ENCODE measurements around the gene DES. TPM values are rescaled to one million over a fixed set of nuclear protein-coding genes. Genes with fewer than 3 reads are reported as not detected.
A peak's percentile ranks its signal among the peaks of the same experiment; 100 is the strongest.

The DES gene
- total and polyA plus RNA-seq, 8 donors = 0.75 to 101 (median 3.6) TPM

DNA sequence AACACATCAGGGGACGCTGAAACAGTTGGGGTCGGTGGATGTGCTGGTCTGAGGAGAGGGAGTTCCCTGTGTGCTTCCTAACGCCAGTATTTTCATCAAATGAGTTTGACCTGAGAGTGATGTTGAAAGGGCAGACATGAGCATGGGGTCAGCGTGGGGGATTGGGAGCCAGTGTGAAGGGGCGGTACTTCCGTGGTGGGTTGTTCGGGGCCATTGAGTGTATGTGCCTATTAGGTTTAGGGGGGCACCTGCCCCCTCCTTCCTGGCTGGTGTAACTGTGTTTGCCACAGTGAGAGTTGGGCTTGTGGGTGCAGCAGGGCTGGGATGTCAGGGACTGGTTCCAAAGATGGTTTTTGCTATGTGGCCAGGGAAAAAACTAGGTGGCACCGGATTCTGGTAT, 40.8 kb downstream of the DES start:
- ATAC-seq = no peak
- Histone ChIP-seq H3K27me3 (no peaks in the 10 kb centered on the region), H3K4me1 (no peaks in the 10 kb centered on the region), H3K27ac (no peak overlapping the region), H3K9me3 (no peaks in the 10 kb centered on the region), H3K4me3 (no peak overlapping the region), H3K36me3 (no peaks in the 10 kb centered on the region)
- DNase-seq = peak in 1 of 6 donors; percentile 29
- no peak for FAIRE-seq
- 78 to 82% methylated on average over 8 of the region's 8 CpGs for WGBS, 2 donors
- intact Hi-C loops (cut with DNase I) = no loop called here
- TF ChIP-seq, protein P1, sequence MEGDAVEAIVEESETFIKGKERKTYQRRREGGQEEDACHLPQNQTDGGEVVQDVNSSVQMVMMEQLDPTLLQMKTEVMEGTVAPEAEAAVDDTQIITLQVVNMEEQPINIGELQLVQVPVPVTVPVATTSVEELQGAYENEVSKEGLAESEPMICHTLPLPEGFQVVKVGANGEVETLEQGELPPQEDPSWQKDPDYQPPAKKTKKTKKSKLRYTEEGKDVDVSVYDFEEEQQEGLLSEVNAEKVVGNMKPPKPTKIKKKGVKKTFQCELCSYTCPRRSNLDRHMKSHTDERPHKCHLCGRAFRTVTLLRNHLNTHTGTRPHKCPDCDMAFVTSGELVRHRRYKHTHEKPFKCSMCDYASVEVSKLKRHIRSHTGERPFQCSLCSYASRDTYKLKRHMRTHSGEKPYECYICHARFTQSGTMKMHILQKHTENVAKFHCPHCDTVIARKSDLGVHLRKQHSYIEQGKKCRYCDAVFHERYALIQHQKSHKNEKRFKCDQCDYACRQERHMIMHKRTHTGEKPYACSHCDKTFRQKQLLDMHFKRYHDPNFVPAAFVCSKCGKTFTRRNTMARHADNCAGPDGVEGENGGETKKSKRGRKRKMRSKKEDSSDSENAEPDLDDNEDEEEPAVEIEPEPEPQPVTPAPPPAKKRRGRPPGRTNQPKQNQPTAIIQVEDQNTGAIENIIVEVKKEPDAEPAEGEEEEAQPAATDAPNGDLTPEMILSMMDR (IDR thresholded peaks at IDR 0.05) = no peak

DNA sequence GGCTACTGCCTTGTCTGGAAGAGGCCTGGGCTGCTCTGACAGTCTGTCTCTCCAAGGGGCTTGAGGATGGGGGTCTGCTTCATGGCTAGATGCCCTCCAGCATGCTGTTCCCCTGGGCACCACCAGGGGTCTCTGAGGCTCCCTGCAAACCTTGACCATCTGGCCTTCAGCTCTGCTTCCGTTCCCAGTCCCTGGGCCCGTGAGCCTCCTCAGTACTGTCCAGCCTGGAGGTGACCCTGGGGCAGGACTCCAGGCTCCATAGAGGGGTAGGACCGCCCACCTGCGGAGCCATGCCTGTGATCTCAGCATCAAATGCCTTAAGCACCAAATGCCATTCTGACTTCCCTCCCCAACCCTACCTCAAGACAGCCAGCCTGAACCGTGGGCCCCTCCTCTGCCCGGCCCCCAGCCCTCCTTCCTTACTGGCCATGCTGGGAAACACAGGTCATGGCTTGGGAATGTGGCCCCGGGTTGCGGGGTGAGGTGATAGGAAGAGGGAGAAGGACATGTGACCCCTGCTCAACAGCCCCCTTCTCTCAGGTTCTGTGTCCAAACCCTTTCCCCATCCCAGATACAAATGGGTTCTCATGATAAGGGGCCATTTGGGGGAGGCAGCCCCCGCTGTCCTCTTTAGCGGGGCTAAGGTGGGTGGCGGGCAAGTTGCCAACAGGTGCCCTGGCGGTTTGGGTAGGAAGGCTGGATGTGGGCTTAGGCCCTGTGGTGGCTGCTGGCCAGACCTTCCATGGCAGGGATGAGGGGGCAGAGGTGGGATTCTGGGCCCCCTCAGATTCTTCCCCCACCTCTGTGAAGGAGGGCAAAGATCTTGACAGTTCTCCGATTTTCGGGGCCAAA, 41.5 kb downstream of the DES start:
- Histone ChIP-seq H3K4me1 (no peaks in the 10 kb centered on the region), H3K27ac (no peak overlapping the region), H3K27me3 (no peaks in the 10 kb centered on the region), H3K36me3 (no peaks in the 10 kb centered on the region), H3K9me3 (no peaks in the 10 kb centered on the region), H3K4me3 (no peak overlapping the region)
- FAIRE-seq = no peak
- TF ChIP-seq, protein P1 (IDR thresholded peaks at IDR 0.05) = peak; percentile 75 to 90 (median 86)
- intact Hi-C loops (cut with DNase I) = loop anchor here in 1 of 3 donors (10.0 kb wide), 1 partner anchor 75 kb away; no protein-coding TSS in a partner anchor
- 39% methylated on average over 14 of the region's 14 CpGs for WGBS, 2 donors
- peak; percentile 31 to 85 (median 64) for DNase-seq
- peak; percentile 67 to 95 (median 88) for ATAC-seq

DNA sequence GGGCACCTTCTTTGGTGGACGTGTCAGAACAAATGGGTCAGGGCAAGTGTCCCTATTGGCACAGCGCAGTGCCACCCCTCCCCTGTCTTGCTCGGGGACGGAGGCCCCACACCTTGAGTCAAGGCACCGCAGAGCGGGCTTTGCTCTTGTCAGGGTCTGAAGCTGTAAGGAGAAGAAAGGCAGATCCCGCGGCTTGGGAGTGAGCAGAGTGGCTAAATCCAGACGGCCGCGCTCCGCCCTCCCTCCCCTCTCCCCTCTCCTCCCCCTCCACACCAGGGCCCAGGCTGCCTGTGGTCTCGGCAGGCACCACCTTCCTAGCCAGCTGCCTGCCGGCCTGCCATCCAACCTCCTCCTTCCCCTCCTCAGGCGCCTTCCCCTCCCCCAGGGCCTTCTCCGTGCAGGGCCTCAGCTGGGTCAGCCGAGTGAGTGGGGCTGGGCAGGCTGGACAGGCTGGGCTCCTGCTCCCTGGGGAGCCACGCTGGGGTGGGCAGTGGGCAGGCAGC, 42.3 kb downstream of the DES start:
- no peaks in the 10 kb centered on the region for H3K27me3 ChIP-seq
- no peak overlapping the region for H3K27ac ChIP-seq
- peak in 2 of 4 donors; percentile 12 to 23 for ATAC-seq
- no peaks in the 10 kb centered on the region for H3K9me3 ChIP-seq
- no peaks in the 10 kb centered on the region for H3K4me1 ChIP-seq
- TF ChIP-seq, protein P1 (IDR thresholded peaks at IDR 0.05) = no peak
- peak in 1 of 6 donors; percentile 70 for DNase-seq
- FAIRE-seq = no peak
- no peaks in the 10 kb centered on the region for H3K36me3 ChIP-seq
- WGBS, 2 donors = 61 to 68% methylated on average over 18 of the region's 18 CpGs
- intact Hi-C loops (cut with DNase I) = loop anchor here in 1 of 3 donors (10.0 kb wide), 1 partner anchor 74 kb away; no protein-coding TSS in a partner anchor
- H3K4me3 ChIP-seq = no peak overlapping the region

DNA sequence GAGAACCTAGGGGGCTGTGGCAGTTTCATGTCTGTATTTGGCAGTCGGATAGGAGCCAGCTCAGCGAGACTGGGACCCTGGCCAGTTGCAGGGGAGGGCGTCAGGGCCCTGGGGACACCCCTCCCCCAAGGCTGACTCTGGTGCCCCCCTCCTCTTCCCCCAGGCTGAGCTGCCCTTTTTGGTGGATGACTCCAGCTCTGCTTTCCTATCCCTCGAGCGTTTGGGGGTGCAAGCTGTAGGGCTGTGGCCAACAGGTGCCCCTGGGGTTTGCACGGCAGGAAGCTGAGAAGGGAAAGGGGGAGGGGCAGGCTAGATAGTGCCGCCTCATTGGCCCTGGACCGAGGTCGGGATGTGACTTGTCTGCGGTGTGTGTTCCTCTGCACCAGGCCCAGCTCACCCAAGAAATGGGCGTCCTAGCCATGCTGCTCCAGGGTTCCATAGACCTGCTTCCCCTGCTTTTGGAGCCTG, 42.9 kb downstream of the DES start:
- Histone ChIP-seq H3K9me3 (no peaks in the 10 kb centered on the region), H3K36me3 (no peaks in the 10 kb centered on the region), H3K27ac (no peak overlapping the region), H3K27me3 (no peaks in the 10 kb centered on the region), H3K4me3 (no peak overlapping the region), H3K4me1 (no peaks in the 10 kb centered on the region)
- intact Hi-C loops (cut with DNase I) = loop anchor here in 1 of 3 donors (10.0 kb wide), 1 partner anchor 74 kb away; no protein-coding TSS in a partner anchor
- DNase-seq (peak in 1 of 6 donors; percentile 35), FAIRE-seq (no peak), ATAC-seq (no peak)
- 36 to 43% methylated on average over 11 of the region's 11 CpGs for WGBS, 2 donors
- TF ChIP-seq, protein P1 (IDR thresholded peaks at IDR 0.05) = no peak

Data from pancreas (tissue), 10 donors.